Activated T-cell treated with anti-CD3 and anti-CD28 coated beads for 4 hours (primary cell): ENCODE results near the gene CFAP97D2.
"Not testable (repeated sequence)": the region's sequence is repeated elsewhere in the genome, so short reads cannot be mapped to it uniquely, and the experiment has no call there.

ENCODE experiments used
- DNase-seq: peaks from one replicate; pipeline ENCODE4 v3.0.0-alpha.2; 2020

Gene CFAP97D2

GRCh38 chr13:114158869-114159666, 20.0 kb upstream of the CFAP97D2 start:
- DNase-seq = not testable (repeated sequence)

DNA sequence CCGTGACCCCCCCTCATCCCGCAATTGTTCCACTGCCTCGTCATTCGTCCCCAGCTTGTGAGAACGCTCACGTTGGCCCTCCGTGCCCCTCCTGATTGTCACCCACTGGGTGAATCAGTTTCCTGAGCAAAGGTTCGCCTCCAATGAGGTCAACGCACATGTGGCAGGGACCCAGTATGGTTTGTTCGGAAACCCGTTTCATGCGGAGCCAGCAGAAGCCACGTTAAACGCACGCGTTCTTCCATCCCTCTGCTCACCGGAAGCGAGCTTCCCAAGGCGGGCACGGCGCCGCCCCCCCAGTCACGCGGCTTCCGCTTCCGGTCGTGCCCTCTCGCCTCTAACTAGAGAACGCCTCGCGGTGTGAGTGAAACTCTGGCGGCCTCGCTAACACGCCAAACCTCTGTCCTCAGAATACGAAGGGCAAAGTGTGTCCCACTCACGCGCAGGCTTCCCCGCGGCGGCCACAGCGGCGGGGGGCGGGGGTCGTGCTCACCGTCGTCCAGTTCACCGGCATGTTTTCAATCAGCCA, 18.0 kb upstream of the CFAP97D2 start:
- no peak for DNase-seq

DNA sequence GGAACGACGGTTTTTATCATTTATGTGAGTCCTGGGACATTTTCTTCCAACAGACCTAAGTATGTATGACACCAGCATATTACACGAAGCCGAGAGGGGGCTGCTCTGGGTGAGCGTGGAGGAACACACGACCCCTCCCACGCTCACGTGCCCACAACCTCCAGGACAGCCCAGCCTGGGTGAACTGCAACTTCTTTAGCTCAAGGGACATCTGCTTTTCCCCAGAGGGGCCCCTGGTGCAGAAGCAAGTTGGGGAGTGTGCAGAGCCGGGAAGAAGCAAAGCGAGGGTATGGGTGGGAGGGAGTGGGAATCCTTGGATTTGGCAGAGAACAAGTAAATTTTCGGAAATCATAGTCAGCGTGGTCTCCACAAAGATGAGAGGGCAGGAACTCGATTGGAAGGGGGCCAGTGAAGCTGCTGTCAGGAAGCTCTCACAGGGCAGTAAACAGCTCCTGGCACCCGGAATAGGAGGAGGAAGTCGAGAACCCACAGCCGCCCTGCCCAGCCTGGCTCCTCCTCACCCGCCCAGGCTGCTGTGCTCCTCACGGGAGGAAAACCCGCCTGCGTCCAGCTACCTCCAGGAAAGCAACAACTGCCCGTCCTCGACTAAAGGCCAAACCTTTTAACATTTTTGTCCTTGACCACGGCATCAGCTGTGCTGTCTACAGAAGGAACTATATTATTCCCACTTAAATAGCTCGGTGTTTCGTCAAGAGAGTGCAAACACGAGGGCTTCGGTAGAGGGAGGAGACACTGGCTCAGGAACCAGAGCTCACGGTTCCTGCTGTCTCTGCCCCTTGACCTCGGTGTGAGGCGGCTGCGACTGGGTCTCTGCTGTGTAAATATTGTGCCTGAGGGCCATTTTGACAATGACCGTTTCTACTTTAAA, 17.2 kb upstream of the CFAP97D2 start:
- no peak for DNase-seq

GRCh38 chr13:114162533-114162922, 16.5 kb upstream of the CFAP97D2 start:
- no peak for DNase-seq

GRCh38 chr13:114164053-114164452, 15.0 kb upstream of the CFAP97D2 start:
- DNase-seq = no peak

DNA sequence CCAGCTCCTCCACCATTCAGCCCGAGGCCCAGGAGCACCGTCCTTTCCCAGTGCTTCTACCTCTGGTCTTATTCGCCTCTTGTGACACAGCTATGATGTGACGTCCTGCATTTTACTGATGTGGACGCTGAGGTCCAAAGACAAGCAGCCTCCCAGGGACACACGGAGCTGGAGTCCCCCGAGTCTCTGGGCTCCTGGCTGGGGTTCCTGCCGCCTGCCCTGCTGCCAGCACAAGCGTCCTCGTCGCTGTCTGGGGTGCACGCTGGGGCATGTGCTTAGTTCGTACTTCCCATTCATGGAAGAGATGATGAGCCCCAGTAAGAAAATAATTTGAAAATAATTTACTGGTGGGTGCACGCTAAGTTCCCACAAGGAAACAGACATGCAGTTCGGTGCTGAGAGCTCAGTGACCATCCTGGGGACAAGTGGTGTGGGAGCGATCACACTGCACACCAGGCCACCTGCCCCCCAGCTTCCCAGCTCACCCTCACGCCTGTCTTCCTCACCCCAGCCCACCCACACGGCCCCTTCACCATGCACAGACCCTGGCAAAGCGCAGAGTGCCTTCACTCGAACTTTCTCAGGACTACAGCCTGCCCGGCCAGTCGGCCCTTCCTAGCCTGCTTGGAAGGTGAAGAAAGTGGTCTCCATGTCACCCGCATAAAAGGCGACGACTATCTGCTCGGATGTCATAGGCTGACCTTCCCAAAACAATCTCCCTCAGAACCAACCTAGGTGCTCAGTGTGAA, 14.2 kb upstream of the CFAP97D2 start:
- no peak for DNase-seq

DNA sequence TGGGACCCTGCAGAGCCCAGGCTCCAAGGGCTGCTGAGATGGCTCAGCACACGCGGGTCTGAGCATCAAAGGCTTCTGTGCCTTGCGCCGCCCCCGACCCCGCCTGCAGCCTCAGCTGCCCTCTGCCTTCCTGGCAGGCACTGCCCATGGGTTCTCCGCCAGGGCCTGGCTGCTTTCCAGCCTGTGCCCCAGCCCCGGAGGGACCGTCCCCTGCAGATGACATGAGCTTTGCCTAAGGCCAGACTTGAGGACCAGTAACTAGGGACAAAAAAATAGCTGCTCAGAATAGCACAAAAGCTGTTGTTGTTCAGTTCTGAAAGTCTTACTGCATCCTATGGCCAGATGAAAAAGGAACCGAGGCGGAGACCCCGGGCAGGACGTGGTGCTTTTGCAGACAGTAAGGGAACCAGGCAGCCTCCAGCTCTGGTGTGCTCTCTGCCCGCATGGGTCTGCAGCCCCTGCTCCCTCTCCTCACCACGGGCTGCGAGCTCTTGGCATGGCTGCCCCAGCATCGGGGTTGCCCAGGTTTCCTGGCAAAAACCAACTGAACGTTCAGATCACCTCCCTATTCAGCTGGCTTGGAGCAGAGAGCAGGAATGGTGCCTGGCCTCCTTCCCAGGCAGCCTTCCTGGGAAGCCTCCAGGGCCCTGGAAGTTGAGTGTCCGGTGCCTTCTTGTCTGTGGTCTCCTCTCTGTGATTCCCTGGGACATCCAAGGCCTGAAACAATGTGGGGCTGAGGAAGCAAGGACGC, 12.5 kb upstream of the CFAP97D2 start:
- no peak for DNase-seq

- DNase-seq = no peak
These were observed 11.6 kb upstream of the CFAP97D2 start for GRCh38 chr13:114167426-114167825.

DNA sequence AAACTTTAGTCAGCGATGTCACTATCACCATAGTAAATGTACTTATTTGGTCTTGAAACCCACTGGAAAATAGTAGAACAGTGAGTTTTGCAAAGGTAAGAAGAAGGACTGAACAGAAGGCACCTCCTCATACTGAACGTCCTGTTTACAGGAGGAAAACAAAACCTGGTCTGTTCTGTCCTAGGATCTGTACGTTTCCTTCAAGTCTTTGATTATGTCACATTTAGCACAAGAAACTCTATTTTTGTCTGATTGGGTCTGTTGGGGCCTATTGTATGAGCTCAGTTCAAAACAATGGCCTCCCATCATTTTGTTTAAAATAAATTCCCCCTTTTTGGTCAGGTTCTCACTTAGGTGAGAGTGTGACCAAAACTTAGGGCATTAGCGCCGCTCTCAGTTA, 11.2 kb upstream of the CFAP97D2 start:
- DNase-seq = no peak

- DNase-seq = no peak
These were observed 5.8 kb upstream of the CFAP97D2 start for GRCh38 chr13:114173272-114173671.

GRCh38 chr13:114173745-114174144, 5.3 kb upstream of the CFAP97D2 start:
- no peak for DNase-seq

DNA sequence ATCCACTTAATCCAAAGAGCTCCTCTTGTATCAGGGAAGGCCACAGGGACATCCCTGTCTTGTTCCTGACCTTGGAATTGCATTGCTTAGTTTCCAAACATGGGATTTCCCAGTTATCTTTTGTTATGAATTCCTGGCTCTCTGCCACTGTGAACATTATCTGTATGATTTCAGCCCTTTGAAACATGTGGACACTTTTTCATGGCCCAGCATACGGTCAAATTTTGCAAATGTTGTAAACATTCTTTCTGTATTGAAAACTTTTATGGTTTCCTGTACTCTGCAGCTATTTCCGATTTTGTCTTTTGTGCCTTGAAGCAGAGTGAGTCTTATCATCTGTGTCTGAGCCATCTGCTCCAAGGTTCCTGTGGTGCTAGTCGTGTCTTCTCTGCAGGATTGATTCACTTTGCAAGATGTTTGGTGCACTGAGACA, 4.5 kb upstream of the CFAP97D2 start:
- no peak for DNase-seq

DNA sequence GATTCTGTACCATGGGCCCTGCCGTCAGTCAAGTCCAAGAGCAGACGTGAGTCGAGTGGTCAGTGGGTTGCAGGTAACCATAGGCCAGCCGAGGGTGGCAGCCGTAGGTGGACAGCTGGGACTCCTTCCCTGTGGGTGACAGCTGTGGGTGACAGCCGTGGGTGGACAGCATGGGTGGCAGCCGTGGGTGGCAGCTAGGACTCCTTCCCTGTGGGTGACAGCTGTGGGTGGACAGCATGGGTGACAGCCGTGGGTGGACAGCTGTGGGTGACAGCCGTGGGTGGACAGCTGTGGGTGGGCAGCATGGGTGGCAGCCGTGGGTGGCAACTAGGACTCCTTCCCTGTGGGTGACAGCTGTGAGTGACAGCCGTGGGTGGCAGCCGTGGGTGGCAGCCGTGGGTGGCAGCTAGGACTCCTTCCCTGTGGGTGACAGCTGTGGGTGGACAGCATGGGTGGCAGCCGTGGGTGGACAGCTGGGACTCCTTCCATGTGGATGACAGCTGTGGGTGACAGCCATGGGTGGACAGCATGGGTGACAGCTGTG, 2.6 kb upstream of the CFAP97D2 start:
- DNase-seq = not testable (repeated sequence)

DNA sequence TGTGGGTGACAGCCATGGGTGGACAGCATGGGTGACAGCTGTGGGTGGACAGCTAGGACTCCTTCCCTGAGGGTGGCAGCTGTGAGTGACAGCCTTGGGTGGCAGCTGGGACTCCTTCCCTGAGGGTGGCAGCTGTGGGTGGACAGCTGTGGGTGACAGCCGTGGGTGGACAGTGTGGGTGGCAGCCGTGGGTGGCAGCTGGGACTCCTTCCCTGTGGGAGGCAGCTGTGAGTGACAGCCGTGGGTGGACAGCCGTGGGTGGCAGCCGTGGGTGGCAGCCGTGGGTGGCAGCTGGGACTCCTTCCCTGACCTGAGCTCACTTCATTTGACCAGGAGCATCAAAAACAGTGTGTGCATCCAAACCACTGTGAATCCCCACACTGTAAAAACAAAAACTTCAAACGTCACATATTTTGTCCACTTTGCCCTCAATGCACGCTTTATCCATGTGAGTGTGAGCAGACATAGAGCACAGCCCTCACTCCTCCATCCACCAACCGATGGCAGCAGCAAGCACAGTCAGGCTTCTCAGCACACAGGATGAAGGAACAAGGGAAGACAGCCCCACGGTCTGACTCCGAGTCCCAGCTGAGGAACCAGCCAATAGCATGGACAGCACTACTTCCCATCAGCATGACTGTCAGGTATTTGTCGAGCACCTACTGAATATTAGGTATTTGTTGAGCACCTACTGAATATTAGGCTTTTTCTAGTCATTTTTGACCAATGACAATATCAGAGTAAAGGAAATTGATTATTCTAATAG, 1.6 kb upstream of the CFAP97D2 start:
- DNase-seq = no peak

DNA sequence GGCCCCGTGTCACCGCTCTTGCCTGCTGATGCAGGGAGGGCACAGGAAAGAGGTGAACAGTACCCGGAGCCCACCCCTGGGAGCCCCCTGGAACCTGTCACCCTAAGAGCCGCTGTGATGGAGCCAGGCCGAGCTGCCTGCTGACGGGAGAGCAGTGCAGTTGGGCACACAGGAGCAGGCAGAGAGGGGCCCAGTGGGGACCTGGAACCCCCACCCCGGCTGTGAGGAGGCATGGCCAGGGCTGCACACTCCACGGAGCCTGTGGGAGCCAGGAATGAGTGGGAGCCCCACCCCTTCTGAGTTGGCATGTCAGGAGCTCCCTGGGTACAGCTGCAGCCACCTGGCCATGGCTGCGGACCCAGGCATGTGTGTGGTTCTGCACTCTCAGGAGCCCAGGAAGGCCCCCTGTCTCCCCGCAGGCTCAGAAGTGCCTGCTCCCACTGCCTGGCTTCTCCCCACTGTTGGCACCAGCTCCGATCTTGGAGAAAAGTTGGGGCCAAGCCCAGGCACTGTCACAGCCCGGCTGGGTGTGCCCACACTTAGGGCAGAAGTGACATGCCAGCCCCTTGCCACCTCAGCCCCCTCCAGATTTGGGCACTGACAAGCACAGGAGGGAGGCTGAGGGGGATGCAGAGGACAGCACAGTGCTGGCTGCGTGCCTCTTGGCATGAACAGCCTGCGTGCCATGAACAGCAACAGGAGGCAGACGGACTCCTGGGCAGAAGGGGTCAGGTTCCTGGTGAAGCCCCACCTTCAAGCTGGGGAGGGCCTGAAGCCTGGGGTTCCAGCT, 6.3 kb downstream of the CFAP97D2 start:
- DNase-seq = no peak

DNA sequence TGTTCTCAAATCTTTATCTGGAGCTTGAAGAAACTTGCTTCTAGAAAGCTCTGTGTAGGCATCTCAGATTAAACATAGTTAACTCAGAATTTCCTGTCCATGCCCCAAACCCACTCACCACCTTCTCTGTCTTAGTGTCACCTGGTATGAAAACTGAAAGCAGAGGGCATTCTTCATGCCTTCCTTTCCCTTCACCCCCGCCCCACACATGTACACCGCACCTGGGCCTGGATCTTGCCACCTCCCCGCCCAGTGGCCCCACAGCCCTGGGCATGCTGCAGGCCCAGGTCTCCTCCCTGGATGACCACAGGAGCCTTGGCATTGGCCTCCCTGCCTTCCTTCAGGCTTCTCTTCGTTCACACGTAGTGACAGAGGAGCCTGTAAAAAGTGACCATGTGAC, 15.8 kb downstream of the CFAP97D2 start:
- no peak for DNase-seq

DNA sequence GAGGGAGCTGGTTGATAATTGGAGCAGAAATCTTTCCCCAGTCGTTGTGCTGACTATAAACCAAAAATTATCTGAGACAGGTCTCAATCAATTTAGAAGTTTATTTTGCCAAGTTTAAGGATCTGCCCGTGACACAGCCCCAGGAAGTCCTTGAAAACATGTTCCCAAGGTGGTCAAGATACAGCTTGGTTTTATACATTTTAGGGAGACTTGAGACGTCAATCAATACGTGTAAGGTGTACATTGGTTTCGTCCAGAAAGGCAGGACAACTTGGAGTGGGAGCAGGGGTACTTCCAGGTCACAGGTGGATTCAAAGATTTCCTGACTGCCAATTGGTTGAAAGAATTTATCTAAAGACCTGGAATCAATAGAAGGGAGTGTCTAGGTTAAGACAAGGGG, 17.6 kb downstream of the CFAP97D2 start:
- DNase-seq = no peak

GRCh38 chr13:114198556-114198955, 19.5 kb downstream of the CFAP97D2 start:
- no peak for DNase-seq

DNA sequence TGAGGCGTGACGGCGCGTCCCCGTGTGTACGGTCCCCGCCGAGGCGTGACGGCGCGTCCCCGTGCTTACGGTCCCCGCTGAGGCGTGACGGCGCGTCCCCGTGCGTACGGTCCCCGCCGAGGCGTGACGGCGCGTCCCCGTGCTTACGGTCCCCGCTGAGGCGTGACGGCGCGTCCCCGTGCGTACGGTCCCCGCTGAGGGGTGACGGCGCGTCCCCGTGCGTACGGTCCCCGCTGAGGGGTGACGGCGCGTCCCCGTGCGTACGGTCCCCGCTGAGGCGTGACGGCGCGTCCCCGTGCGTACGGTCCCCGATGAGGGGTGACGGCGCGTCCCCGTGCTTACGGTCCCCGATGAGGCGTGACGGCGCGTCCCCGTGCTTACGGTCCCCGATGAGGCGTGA, 20.5 kb downstream of the CFAP97D2 start:
- not testable (repeated sequence) for DNase-seq

DNA sequence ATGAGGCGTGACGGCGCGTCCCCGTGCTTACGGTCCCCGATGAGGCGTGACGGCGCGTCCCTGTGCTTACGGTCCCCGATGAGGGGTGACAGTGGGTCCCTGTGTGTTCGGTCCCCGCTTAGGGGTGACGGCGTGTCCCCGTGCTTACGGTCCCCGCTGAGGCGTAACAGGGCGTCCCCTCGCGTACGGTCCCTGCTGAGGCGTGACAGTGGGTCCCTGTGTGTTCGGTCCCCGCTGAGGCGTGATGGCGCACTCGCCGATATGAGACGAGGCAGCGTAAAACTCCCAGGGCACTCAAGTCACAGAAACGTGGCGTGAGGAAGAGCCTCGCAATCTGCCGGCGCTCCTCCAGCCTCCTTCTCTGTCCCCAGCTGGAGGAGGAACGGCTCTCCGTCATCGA, 20.9 kb downstream of the CFAP97D2 start:
- DNase-seq = no peak
